HS-5 (cell line): ENCODE data around the gene PODN.

Source experiments
- DNase-seq: peaks from one replicate; pipeline ENCODE4 v3.0.0-alpha.2; 2012; ENCODE audit warnings: low read depth

Gene PODN

GRCh38 chr1:53133261-53134041 lies 71.4 kb downstream of the PODN start:
- no peak for DNase-seq

GRCh38 chr1:53134042-53134485 lies 72.1 kb downstream of the PODN start:
- no peak for DNase-seq
